SH-SY5Y (cell line): ENCODE measurements around the gene COL25A1.

Experiments used
- GATA2 ChIP-seq: IDR thresholded peaks from 2 replicates; pipeline ENCODE4 v1.6.1; 2011; ENCODE audit warnings: mild to moderate bottlenecking, low read depth, low read length
- GATA3 ChIP-seq: IDR thresholded peaks from 2 replicates; pipeline ENCODE4 v1.6.1; 2011; ENCODE audit warnings: low read depth, mild to moderate bottlenecking, low read length, moderate library complexity

- TF ChIP-seq GATA2 = no peak
- no peak for TF ChIP-seq GATA3
These were observed 652 bp downstream of the COL25A1 start for GRCh38 chr4:109301651-109302360.
